Cardiac muscle cell (in vitro differentiated cells and primary cell): Measurements from ENCODE around the gene DIAPH1. TPM values are rescaled to one million over a fixed set of nuclear protein-coding genes. Genes with fewer than 3 reads are reported as not detected.
A peak's percentile ranks its signal among the peaks of the same experiment; 100 is the strongest.

Source experiments
- DNase-seq, 2 donors: peaks; one replicate each; pipeline versions ENCODE4 v3.0.0 to v3.0.0-alpha.2; 2010 to 2017; ENCODE audit warnings: low read depth in 1 of 2, low spot score in 1 of 2
- H3K27ac ChIP-seq: fragments of 200-600 bp; sonication (generic); 2 replicates; pipeline ENCODE4 v1.5.1; 2016
- H3K27me3 ChIP-seq: fragments of 200-600 bp; sonication (generic); 2 replicates; pipeline ENCODE4 v1.6.0; 2016; ENCODE audit warnings: control low read depth
- H3K36me3 ChIP-seq: fragments of 200-600 bp; sonication (generic); 2 replicates; pipeline ENCODE4 v1.5.1; 2016; ENCODE audit warnings: control low read depth
- H3K4me1 ChIP-seq: fragments of 200-600 bp; sonication (generic); 2 replicates; pipeline ENCODE4 v1.8.1; 2017; ENCODE audit warnings: low read depth, mild to moderate bottlenecking, mixed run types
- H3K4me3 ChIP-seq: fragments of 200-600 bp; sonication (generic); 2 replicates; pipeline ENCODE4 v1.5.1; 2016; ENCODE audit warnings: mild to moderate bottlenecking
- H3K9me3 ChIP-seq: fragments of 200-600 bp; sonication (generic); 2 replicates; pipeline ENCODE4 v1.5.1; 2017; ENCODE audit warnings: low read depth, mild to moderate bottlenecking, control low read depth
- CTCF ChIP-seq: IDR thresholded peaks from 2 replicates; pipeline ENCODE4 v1.5.1; 2012; ENCODE audit warnings: low read depth, mild to moderate bottlenecking, low read length
- polyA plus RNA-seq: library from polyadenylated mRNA; unstranded; fragments of >200 nt; fragmentation: Nextera tagmentation; extraction: Ambion mirVana; gene quantifications from 2 replicates; pipeline ENCODE4 v1.2.1, GENCODE V29; 2016
- total RNA-seq: library from RNA; depleted of rRNA; stranded (reverse); fragments of >200 nt; gene quantifications from 2 replicates; pipeline ENCODE4 v1.2.3, GENCODE V29; 2016

The DIAPH1 gene
- total and polyA plus RNA-seq, 2 experiments from 2014 or later, result 24.0 to 24.4 TPM

GRCh38 chr5:141602606-141603005, 16.2 kb downstream of the DIAPH1 start:
- no peak for DNase-seq
- Histone ChIP-seq H3K4me3 (no peak overlapping the region), H3K9me3 (no peaks in the 10 kb centered on the region), H3K36me3 (no peaks in the 10 kb centered on the region), H3K4me1 (no peaks in the 10 kb centered on the region), H3K27me3 (no peaks in the 10 kb centered on the region), H3K27ac (no peak overlapping the region)
- no peak for TF ChIP-seq CTCF

GRCh38 chr5:141598391-141599345, 20.1 kb downstream of the DIAPH1 start:
- Histone ChIP-seq H3K27ac (peak overlapping the region; percentile 47), H3K4me3 (no peak overlapping the region), H3K27me3 (no peaks in the 10 kb centered on the region), H3K9me3 (no peaks in the 10 kb centered on the region), H3K4me1 (no peaks in the 10 kb centered on the region), H3K36me3 (no peaks in the 10 kb centered on the region)
- DNase-seq, result no peak
- TF ChIP-seq CTCF, result no peak

GRCh38 chr5:141597814-141598213, 21.0 kb downstream of the DIAPH1 start:
- Histone ChIP-seq H3K4me1 (no peaks in the 10 kb centered on the region), H3K27me3 (no peaks in the 10 kb centered on the region), H3K9me3 (no peaks in the 10 kb centered on the region), H3K27ac (no peak overlapping the region), H3K4me3 (no peak overlapping the region), H3K36me3 (no peaks in the 10 kb centered on the region)
- DNase-seq, result no peak
- no peak for TF ChIP-seq CTCF

GRCh38 chr5:141597394-141597793, 21.4 kb downstream of the DIAPH1 start:
- H3K36me3 ChIP-seq, result no peaks in the 10 kb centered on the region
- no peak for TF ChIP-seq CTCF

GRCh38 chr5:141596867-141597266, 21.9 kb downstream of the DIAPH1 start:
- Histone ChIP-seq H3K27ac (no peak overlapping the region), H3K4me1 (no peaks in the 10 kb centered on the region), H3K4me3 (no peak overlapping the region), H3K27me3 (no peaks in the 10 kb centered on the region), H3K36me3 (no peaks in the 10 kb centered on the region), H3K9me3 (no peaks in the 10 kb centered on the region)
- no peak for DNase-seq
- no peak for TF ChIP-seq CTCF

More at GRCh38 chr5:141597394-141597793, 21.4 kb downstream of the DIAPH1 start:
- Histone ChIP-seq H3K4me1 (no peaks in the 10 kb centered on the region), H3K9me3 (no peaks in the 10 kb centered on the region), H3K27ac (no peak overlapping the region), H3K27me3 (no peaks in the 10 kb centered on the region), H3K4me3 (no peak overlapping the region)
- no peak for DNase-seq
